GM12891 (cell line): ENCODE measurements around the gene GABPB1.

Experiments
- PAX5 ChIP-seq: IDR thresholded peaks from 2 replicates; pipeline ENCODE4 v1.6.1; 2011; ENCODE audit warnings: low read length, moderate library complexity, mild to moderate bottlenecking; ENCODE audit not compliant: insufficient read depth, severe bottlenecking
- POLR2A ChIP-seq: IDR thresholded peaks from 2 replicates; pipeline ENCODE4 v1.6.1; 2011; ENCODE audit warnings: low read depth, low read length, control low read depth
- POLR2AphosphoS5 ChIP-seq: IDR thresholded peaks from 2 replicates; pipeline ENCODE4 v1.6.1; 2011; ENCODE audit warnings: low read depth, low read length, control low read depth
- SPI1 ChIP-seq: IDR thresholded peaks from 2 replicates; pipeline ENCODE4 v1.6.1; 2011; ENCODE audit warnings: low read depth, low read length, control low read depth
- TAF1 ChIP-seq: IDR thresholded peaks from 2 replicates; pipeline ENCODE4 v1.6.1; 2011; ENCODE audit warnings: low read depth, low read length, control low read depth

DNA sequence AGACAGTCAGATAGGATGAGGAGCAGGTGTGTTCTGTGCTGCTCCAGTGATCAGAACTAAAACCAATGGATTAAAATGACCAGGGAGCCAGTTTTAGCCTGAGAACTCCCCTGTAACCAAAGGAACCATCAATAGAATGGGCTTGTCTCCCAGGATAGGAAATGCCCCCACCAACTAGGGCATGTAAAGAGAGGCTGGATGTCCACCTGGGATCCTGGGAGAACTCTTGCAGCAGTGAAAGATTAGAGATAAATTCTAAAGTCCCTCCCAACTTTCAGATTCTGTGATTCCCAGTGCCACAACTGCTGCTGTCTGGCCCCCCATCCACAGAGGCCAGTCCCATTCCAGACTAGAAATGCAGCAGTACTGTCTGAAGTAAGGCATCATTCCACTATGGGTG is 123.2 kb downstream of the GABPB1 start:
- no peak for TF ChIP-seq TAF1
- TF ChIP-seq POLR2A, result no peak
- no peak for TF ChIP-seq POLR2AphosphoS5
- TF ChIP-seq SPI1, result no peak
- TF ChIP-seq PAX5, result no peak
